Natural killer cell (primary cell): ENCODE results near the gene MMP24. TPM values are rescaled to one million over a fixed set of nuclear protein-coding genes. Genes with fewer than 3 reads are reported as not detected.

Source experiments
- ATAC-seq, 3 donors: fragments of 150-1000 bp in 2 of 3; fragments of 200-7000 bp in 1 of 3; cut with Tn5 transposase; 1 replicate in 1 of 3; 2 replicates in 2 of 3; pipeline ENCODE4 v1.10.0; 2021; ENCODE audit warnings: mild to moderate bottlenecking in 2 of 3, moderate library complexity in 2 of 3
- DNase-seq, 2 donors: peaks; one replicate each; pipeline versions ENCODE4 v3.0.0 to v3.0.0-alpha.2; 2013 to 2021; ENCODE audit warnings: mixed read lengths in 1 of 2
- H3K27ac ChIP-seq: one replicate; pipeline ENCODE4 v1.5.1; 2013; ENCODE audit warnings: mild to moderate bottlenecking, low read length
- H3K27me3 ChIP-seq: one replicate; pipeline ENCODE4 v1.6.1; 2013; ENCODE audit warnings: low read length; ENCODE audit not compliant: control insufficient read depth, insufficient read depth
- H3K36me3 ChIP-seq: one replicate; pipeline ENCODE4 v1.6.1; 2013; ENCODE audit warnings: low read length; ENCODE audit not compliant: control insufficient read depth, insufficient read depth
- H3K4me1 ChIP-seq: one replicate; pipeline ENCODE4 v1.6.1; 2013; ENCODE audit warnings: low read length; ENCODE audit not compliant: control insufficient read depth, insufficient read depth
- H3K4me3 ChIP-seq: one replicate; pipeline ENCODE4 v1.5.1; 2013; ENCODE audit warnings: low read length
- H3K9me3 ChIP-seq: one replicate; pipeline ENCODE4 v1.6.1; 2013; ENCODE audit warnings: low read length; ENCODE audit not compliant: control insufficient read depth, insufficient read depth
- H3K27ac Mint-ChIP-seq, 2 donors: one replicate each; pipeline ENCODE4 v1.8.0; 2022; ENCODE audit warnings: mild to moderate bottlenecking in 2 of 2, mixed read lengths in 2 of 2, moderate library complexity in 1 of 2
- H3K27me3 Mint-ChIP-seq, 2 donors: one replicate each; pipeline ENCODE4 v1.8.0; 2022; ENCODE audit warnings: low read depth in 2 of 2, mixed read lengths in 2 of 2
- H3K36me3 Mint-ChIP-seq: one replicate; pipeline ENCODE4 v1.8.0; 2022; ENCODE audit warnings: mixed read lengths
- H3K4me1 Mint-ChIP-seq, 2 donors: one replicate each; pipeline ENCODE4 v1.8.0; 2022; ENCODE audit warnings: mixed read lengths in 2 of 2
- H3K4me3 Mint-ChIP-seq: one replicate; pipeline ENCODE4 v1.8.0; 2022; ENCODE audit warnings: mild to moderate bottlenecking, moderate library complexity, mixed read lengths
- H3K9me3 Mint-ChIP-seq, 2 donors: one replicate each; pipeline ENCODE4 v1.8.0; 2022; ENCODE audit warnings: mixed read lengths in 2 of 2
- WGBS: methylation state at CpG from one replicate; pipeline ENCODE4 v1.1.7; 2013; ENCODE audit warnings: missing lambda C conversion rate; ENCODE audit not compliant: insufficient coverage; 5-methylcytosine and 5-hydroxymethylcytosine counted together
- intact Hi-C: fragments of 100-400 bp; cut with micrococcal nuclease; formaldehyde crosslinking; loops from one replicate; pipeline ENCODE4 v1.14.2; 2022
- total RNA-seq, 4 donors: library from RNA; stranded (reverse); fragments of 120-200 nt in 1 of 4; gene quantifications; one replicate each; pipeline versions ENCODE4 v1.2.3 to v1.2.4, GENCODE V29; 2013 to 2022
- TF ChIP-seq, protein P1 (sequence below): fragments of 200-600 bp; IDR thresholded peaks from one replicate; pipeline ENCODE4 v1.8.0; 2022; ENCODE audit warnings: antibody characterized with exemption

Gene MMP24
- total RNA-seq, 3 donors from 2014 or later (not counting 1 experiment from before 2014, with no cell fraction given), result 0.14 to 0.18 (median 0.16) TPM

GRCh38 chr20:35235881-35236280 is 9.4 kb downstream of the MMP24 start:
- TF ChIP-seq, protein P1, sequence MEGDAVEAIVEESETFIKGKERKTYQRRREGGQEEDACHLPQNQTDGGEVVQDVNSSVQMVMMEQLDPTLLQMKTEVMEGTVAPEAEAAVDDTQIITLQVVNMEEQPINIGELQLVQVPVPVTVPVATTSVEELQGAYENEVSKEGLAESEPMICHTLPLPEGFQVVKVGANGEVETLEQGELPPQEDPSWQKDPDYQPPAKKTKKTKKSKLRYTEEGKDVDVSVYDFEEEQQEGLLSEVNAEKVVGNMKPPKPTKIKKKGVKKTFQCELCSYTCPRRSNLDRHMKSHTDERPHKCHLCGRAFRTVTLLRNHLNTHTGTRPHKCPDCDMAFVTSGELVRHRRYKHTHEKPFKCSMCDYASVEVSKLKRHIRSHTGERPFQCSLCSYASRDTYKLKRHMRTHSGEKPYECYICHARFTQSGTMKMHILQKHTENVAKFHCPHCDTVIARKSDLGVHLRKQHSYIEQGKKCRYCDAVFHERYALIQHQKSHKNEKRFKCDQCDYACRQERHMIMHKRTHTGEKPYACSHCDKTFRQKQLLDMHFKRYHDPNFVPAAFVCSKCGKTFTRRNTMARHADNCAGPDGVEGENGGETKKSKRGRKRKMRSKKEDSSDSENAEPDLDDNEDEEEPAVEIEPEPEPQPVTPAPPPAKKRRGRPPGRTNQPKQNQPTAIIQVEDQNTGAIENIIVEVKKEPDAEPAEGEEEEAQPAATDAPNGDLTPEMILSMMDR, result no peak
- Mint-ChIP-seq H3K36me3 (peaks cover 6% of the 10 kb centered on the region), H3K9me3 (no peaks in the 10 kb centered on the region), H3K27ac (no peak overlapping the region), H3K4me1 (peaks cover 16 to 21% of the 10 kb centered on the region in 2 donors), H3K4me3 (no peak overlapping the region), H3K27me3 (peaks cover 0 to 6% of the 10 kb centered on the region in 2 donors)
- Histone ChIP-seq H3K4me3 (no peak overlapping the region), H3K27ac (no peak overlapping the region), H3K9me3 (no peaks in the 10 kb centered on the region), H3K36me3 (peaks cover 4% of the 10 kb centered on the region), H3K27me3 (no peaks in the 10 kb centered on the region), H3K4me1 (peaks cover 8% of the 10 kb centered on the region)
- ATAC-seq (no peak), DNase-seq (no peak)
- 88% methylated on average over 6 of the region's 6 CpGs for WGBS
- intact Hi-C loops, result no loop called here

DNA sequence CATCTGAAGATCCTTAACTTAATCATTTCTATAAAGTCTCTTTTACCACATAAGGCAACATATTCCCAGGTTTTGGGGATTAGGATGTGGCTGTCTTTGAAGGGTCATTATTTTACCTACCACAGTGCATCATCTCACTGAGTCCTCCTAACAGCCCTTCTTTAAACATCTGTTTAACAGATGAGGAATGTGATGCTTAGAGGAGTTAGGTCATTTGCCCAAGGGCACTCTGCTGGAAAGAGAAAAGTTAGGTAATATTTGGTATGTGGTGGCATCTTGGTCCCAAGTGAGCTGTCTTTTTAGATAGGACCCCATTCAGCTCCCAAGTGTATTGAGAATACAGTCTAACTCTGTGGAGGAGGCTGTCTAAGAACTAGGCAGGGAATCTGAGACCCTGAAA is 11.0 kb downstream of the MMP24 start:
- H3K4me1 ChIP-seq, result peaks cover 8% of the 10 kb centered on the region
- H3K4me3 ChIP-seq, result no peak overlapping the region
- DNase-seq, result no peak
- no peaks in the 10 kb centered on the region for H3K9me3 Mint-ChIP-seq
- H3K36me3 Mint-ChIP-seq, result no peaks in the 10 kb centered on the region
- H3K27me3 ChIP-seq, result no peaks in the 10 kb centered on the region
- ATAC-seq, result no peak
- H3K27ac Mint-ChIP-seq, result no peak overlapping the region
- no peak overlapping the region for H3K27ac ChIP-seq
- no peaks in the 10 kb centered on the region for H3K9me3 ChIP-seq
- TF ChIP-seq, protein P1, result no peak
- H3K4me1 Mint-ChIP-seq, result peaks cover 16 to 22% of the 10 kb centered on the region in 2 donors
- intact Hi-C loops, result no loop called here
- H3K36me3 ChIP-seq, result peaks cover 4% of the 10 kb centered on the region
- peaks cover 0 to 6% of the 10 kb centered on the region in 2 donors for H3K27me3 Mint-ChIP-seq
- no peak overlapping the region for H3K4me3 Mint-ChIP-seq

GRCh38 chr20:35238170-35238569 is 11.7 kb downstream of the MMP24 start:
- Mint-ChIP-seq H3K4me3 (no peak overlapping the region), H3K36me3 (no peaks in the 10 kb centered on the region), H3K27me3 (peaks cover 0 to 6% of the 10 kb centered on the region in 2 donors), H3K9me3 (no peaks in the 10 kb centered on the region), H3K4me1 (peaks cover 16 to 22% of the 10 kb centered on the region in 2 donors), H3K27ac (no peak overlapping the region)
- Histone ChIP-seq H3K4me1 (peaks cover 8% of the 10 kb centered on the region), H3K4me3 (no peak overlapping the region), H3K27me3 (no peaks in the 10 kb centered on the region), H3K27ac (no peak overlapping the region), H3K36me3 (peaks cover 4% of the 10 kb centered on the region), H3K9me3 (no peaks in the 10 kb centered on the region)
- 58% methylated on average over 4 of the region's 4 CpGs for whole genome bisulfite sequencing
- TF ChIP-seq, protein P1, result no peak
- DNase-seq, result no peak
- intact Hi-C loops, result no loop called here
- no peak for ATAC-seq

- Mint-ChIP-seq H3K4me1 (peaks cover 16 to 22% of the 10 kb centered on the region in 2 donors), H3K9me3 (no peaks in the 10 kb centered on the region), H3K4me3 (no peak overlapping the region), H3K36me3 (no peaks in the 10 kb centered on the region), H3K27ac (no peak overlapping the region), H3K27me3 (peaks cover 0 to 6% of the 10 kb centered on the region in 2 donors)
- Histone ChIP-seq H3K27ac (no peak overlapping the region), H3K27me3 (no peaks in the 10 kb centered on the region), H3K4me1 (peaks cover 8% of the 10 kb centered on the region), H3K9me3 (no peaks in the 10 kb centered on the region), H3K36me3 (peaks cover 4% of the 10 kb centered on the region), H3K4me3 (no peak overlapping the region)
- 78% methylated on average over 4 of the region's 5 CpGs for WGBS
- no peak for DNase-seq
- peak in 1 of 3 donors; percentile 38 for ATAC-seq
- intact Hi-C loops, result no loop called here
- TF ChIP-seq, protein P1, result no peak
These were observed 12.2 kb downstream of the MMP24 start for GRCh38 chr20:35238735-35239134.
